Naive thymus-derived CD4-positive, alpha-beta T cell (primary cell): ENCODE measurements around the gene PHF1. TPM values are rescaled to one million over a fixed set of nuclear protein-coding genes. Genes with fewer than 3 reads are reported as not detected.
A peak's percentile ranks its signal among the peaks of the same experiment; 100 is the strongest.

Source experiments
- ATAC-seq: fragments of 150-1000 bp; cut with Tn5 transposase; 2 replicates; pipeline ENCODE4 v1.10.0; 2021; ENCODE audit warnings: mild to moderate bottlenecking, moderate library complexity
- CTCF ChIA-PET: fragments of 350-600 bp; sonication (Branson Sonifier 250); formaldehyde crosslinking; loops from one replicate; lab custom pipeline; 2021; ENCODE audit warnings: antibody characterized with exemption; lab: Charles Lee
- POLR2A ChIA-PET: fragments of 350-600 bp; sonication (Branson Sonifier 250); formaldehyde crosslinking; loops from one replicate; lab custom pipeline; 2021; ENCODE audit warnings: antibody characterized with exemption, inconsistent platforms; lab: Charles Lee
- DNase-seq, 9 donors: peaks; one replicate each; pipeline versions ENCODE4 v3.0.0 to v3.0.0-alpha.2; 2020 to 2022; ENCODE audit warnings: mixed read lengths in 1 of 9
- H3K27ac ChIP-seq: one replicate; pipeline ENCODE4 v1.7.0; 2013; ENCODE audit warnings: mild to moderate bottlenecking, low read depth, low read length, moderate library complexity
- H3K27me3 ChIP-seq, 2 donors: one replicate each; pipeline ENCODE4 v1.7.0; 2013; ENCODE audit warnings: low read length in 2 of 2, mild to moderate bottlenecking in 2 of 2, moderate library complexity in 2 of 2; ENCODE audit not compliant: control insufficient read depth in 2 of 2, insufficient read depth in 2 of 2
- H3K36me3 ChIP-seq, 3 experiments: 1 replicate in 2 of 3; 2 replicates in 1 of 3; pipeline ENCODE4 v1.7.0; 2013; ENCODE audit warnings: low read length in 3 of 3, mild to moderate bottlenecking in 3 of 3, moderate library complexity in 1 of 3; ENCODE audit not compliant: insufficient read depth in 3 of 3, control insufficient read depth in 2 of 3
- H3K4me1 ChIP-seq, 2 donors: one replicate each; pipeline ENCODE4 v1.7.0; 2013; ENCODE audit warnings: low read length in 2 of 2, mild to moderate bottlenecking in 2 of 2, moderate library complexity in 1 of 2; ENCODE audit not compliant: control insufficient read depth in 2 of 2, insufficient read depth in 2 of 2
- H3K4me3 ChIP-seq: 2 replicates; pipeline ENCODE4 v1.7.0; 2013; ENCODE audit warnings: mild to moderate bottlenecking, low read length
- H3K9me3 ChIP-seq, 3 experiments: 1 replicate in 2 of 3; 2 replicates in 1 of 3; pipeline ENCODE4 v1.7.0; 2013; ENCODE audit warnings: low read length in 3 of 3; ENCODE audit not compliant: control insufficient read depth in 2 of 3
- H3K27ac Mint-ChIP-seq, 9 donors: one replicate each; pipeline ENCODE4 v1.8.0; 2020 to 2022; ENCODE audit warnings: mixed read lengths in 9 of 9, mild to moderate bottlenecking in 8 of 9, moderate library complexity in 5 of 9, inconsistent platforms in 2 of 9
- H3K27me3 Mint-ChIP-seq, 5 donors: one replicate each; pipeline ENCODE4 v1.8.0; 2021 to 2022; ENCODE audit warnings: mixed read lengths in 5 of 5, mild to moderate bottlenecking in 1 of 5
- H3K36me3 Mint-ChIP-seq, 5 donors: one replicate each; pipeline ENCODE4 v1.8.0; 2020 to 2022; ENCODE audit warnings: mixed read lengths in 5 of 5, mild to moderate bottlenecking in 3 of 5, inconsistent platforms in 1 of 5
- H3K4me1 Mint-ChIP-seq, 7 donors: one replicate each; pipeline ENCODE4 v1.8.0; 2020 to 2022; ENCODE audit warnings: mixed read lengths in 7 of 7, mild to moderate bottlenecking in 3 of 7, inconsistent platforms in 1 of 7
- H3K4me3 Mint-ChIP-seq, 10 donors: one replicate each; pipeline ENCODE4 v1.8.0; 2020 to 2022; ENCODE audit warnings: mild to moderate bottlenecking in 10 of 10, mixed read lengths in 10 of 10, moderate library complexity in 6 of 10, inconsistent platforms in 2 of 10
- H3K9me3 Mint-ChIP-seq, 11 donors: one replicate each; pipeline ENCODE4 v1.8.0; 2020 to 2022; ENCODE audit warnings: mixed read lengths in 11 of 11, mild to moderate bottlenecking in 4 of 11, inconsistent platforms in 1 of 11, moderate library complexity in 1 of 11
- intact Hi-C, 2 donors: fragments of 100-400 bp; cut with micrococcal nuclease; formaldehyde crosslinking; loops; one replicate each; pipeline ENCODE4 v1.15.1; 2023
- polyA plus RNA-seq, 2 donors: library from polyadenylated mRNA; unstranded; fragments of 300-500 nt; fragmentation: Illumina TruSeq; gene quantifications; one replicate each; pipeline ENCODE4 v1.2.3, GENCODE V29; 2021
- total RNA-seq, 6 experiments: library from RNA in 5 of 6; stranded (reverse) in 5 of 6; gene quantifications; 1 replicate in 5 of 6; 2 replicates in 1 of 6; pipeline ENCODE4 v1.2.3 and lab custom pipeline; 2021 to 2026

PHF1 gene
- total and polyA plus RNA-seq, 7 experiments from 2014 or later: 37.8 to 356 (median 224) TPM

DNA sequence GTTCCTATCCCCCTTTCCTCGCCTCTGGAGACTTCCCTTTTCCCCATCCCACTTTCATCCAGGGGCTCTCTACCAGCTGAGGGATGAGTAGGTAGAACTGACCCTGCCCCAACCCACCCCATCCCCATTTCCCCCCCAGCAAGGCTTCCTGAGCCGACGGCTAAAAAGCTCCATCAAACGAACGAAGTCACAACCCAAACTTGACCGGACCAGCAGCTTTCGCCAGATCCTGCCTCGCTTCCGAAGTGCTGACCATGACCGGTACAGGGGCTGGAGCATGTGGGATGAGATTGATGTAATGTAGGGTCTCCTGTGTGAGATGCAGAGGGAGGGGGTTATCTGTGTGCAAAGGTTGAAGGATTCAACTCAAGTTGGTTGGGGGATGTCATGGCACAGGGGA, 21.7 kb downstream of the PHF1 start:
- ATAC-seq: no peak
- no peak overlapping the region for H3K4me3 ChIP-seq
- DNase-seq: no peak
- H3K36me3 ChIP-seq: peaks cover 5 to 30% (median 7%) of the 10 kb centered on the region in 3 experiments
- intact Hi-C loops: no loop called here
- CTCF ChIA-PET: interaction anchor here (0.6 kb wide), 1 partner anchor 114 kb away, joined by 3 read pairs; no protein-coding TSS in a partner anchor
- Mint-ChIP-seq H3K4me3 (peak overlapping the region; percentile 47 to 98 (median 92)), H3K36me3 (peaks cover 0 to 23% (median 12%) of the 10 kb centered on the region in 5 donors), H3K27me3 (no peaks in the 10 kb centered on the region), H3K27ac (peak overlapping the region; percentile 58 to 97 (median 87)), H3K4me1 (peaks cover 47 to 56% (median 53%) of the 10 kb centered on the region in 7 donors), H3K9me3 (no peaks in the 10 kb centered on the region)
- H3K9me3 ChIP-seq: no peaks in the 10 kb centered on the region
- peak overlapping the region; percentile 88 for H3K27ac ChIP-seq
- H3K27me3 ChIP-seq: no peaks in the 10 kb centered on the region
- POLR2A ChIA-PET: interaction anchor here (1.3 to 4.4 kb wide), 4 partner anchors 9 to 22 kb away, joined by 3 to 61 read pairs (median 25); partner anchors contain the start of genes CUTA, SYNGAP1 and ZBTB9
- peaks cover 36 to 45% of the 10 kb centered on the region in 2 donors for H3K4me1 ChIP-seq

DNA sequence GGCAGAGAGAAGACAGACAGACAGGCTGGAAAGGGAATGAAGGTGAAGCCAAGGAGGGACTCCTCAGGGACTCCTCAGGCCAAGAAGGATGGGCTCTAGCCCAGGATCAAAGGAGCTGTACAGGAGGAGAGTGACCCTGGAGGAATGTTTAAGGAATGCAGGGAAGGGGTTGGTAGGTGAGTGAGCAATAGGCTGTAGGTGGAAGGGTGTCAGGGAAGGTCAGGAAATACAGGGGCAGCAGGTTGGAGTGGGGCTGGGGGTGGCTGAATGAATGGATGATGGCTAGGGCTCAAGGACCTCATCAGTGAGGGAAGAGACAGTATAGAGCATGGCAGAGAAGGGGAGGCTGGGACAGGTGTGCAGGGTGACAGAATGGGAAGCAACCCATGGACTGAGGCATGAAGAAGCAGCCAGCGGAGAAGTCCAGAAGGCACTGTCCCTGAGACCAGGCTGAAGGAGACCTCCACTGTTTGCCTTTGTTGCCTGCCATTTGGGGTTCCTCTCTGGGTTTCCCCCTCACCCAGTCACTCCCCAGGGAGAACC, 22.3 kb downstream of the PHF1 start:
- H3K36me3 Mint-ChIP-seq: peaks cover 0 to 24% (median 13%) of the 10 kb centered on the region in 5 donors
- ATAC-seq (no peak), DNase-seq (no peak)
- peak overlapping the region; percentile 47 to 98 (median 88) for H3K4me3 Mint-ChIP-seq
- Histone ChIP-seq H3K36me3 (peaks cover 5 to 34% (median 7%) of the 10 kb centered on the region in 3 experiments), H3K27ac (no peak overlapping the region), H3K4me1 (peaks cover 36 to 45% of the 10 kb centered on the region in 2 donors), H3K4me3 (no peak overlapping the region), H3K27me3 (no peaks in the 10 kb centered on the region), H3K9me3 (no peaks in the 10 kb centered on the region)
- peaks cover 46 to 56% (median 53%) of the 10 kb centered on the region in 7 donors for H3K4me1 Mint-ChIP-seq
- H3K27me3 Mint-ChIP-seq: no peaks in the 10 kb centered on the region
- H3K9me3 Mint-ChIP-seq: no peaks in the 10 kb centered on the region
- POLR2A ChIA-PET: interaction anchor here (2.6 kb wide), 1 partner anchor 9 kb away, joined by 13 read pairs; no protein-coding TSS in a partner anchor
- intact Hi-C loops: no loop called here
- CTCF ChIA-PET: no interaction called here
- peak overlapping the region; percentile 16 to 97 (median 86) for H3K27ac Mint-ChIP-seq

DNA sequence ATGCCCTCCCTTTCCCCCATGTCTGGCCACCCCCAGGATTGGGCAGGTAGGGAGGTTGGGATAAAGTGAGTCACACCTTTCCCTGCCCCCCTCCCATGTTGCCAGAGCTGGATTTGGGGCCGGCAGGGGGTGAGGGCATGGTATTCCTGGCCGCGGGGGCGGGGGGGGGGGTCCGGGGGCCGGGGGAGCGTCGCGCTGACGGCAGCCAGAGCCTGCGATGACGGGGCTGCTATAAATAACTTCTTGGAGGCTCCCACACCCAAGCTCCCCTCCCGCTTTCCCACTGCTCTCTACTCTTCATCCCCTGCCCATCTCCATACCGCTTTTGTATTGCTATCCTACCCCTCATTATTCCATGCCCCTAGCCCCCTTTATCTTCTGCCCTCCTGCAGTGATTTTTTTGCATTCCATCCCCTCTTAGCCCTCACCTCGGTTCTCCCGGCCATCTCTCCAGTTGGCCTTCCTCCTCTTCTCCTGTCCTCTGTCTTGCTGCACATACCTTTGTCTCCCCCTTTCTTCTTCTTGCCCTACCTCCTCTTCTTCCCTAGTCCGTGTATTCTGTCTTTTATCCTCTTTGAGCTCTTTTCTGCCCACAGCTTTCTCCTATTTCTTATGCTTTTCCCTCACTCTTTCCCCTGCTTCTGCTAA, 22.9 kb downstream of the PHF1 start:
- H3K36me3 ChIP-seq: peaks cover 5 to 40% (median 13%) of the 10 kb centered on the region in 3 experiments
- no peaks in the 10 kb centered on the region for H3K9me3 ChIP-seq
- no peaks in the 10 kb centered on the region for H3K9me3 Mint-ChIP-seq
- POLR2A ChIA-PET: no interaction called here
- intact Hi-C loops: no loop called here
- CTCF ChIA-PET: no interaction called here
- H3K27ac Mint-ChIP-seq: peak overlapping the region in 7 of 9 donors; percentile 17 to 91 (median 76)
- DNase-seq (no peak), ATAC-seq (no peak)
- peaks cover 0 to 26% (median 13%) of the 10 kb centered on the region in 5 donors for H3K36me3 Mint-ChIP-seq
- no peaks in the 10 kb centered on the region for H3K27me3 ChIP-seq
- no peak overlapping the region for H3K4me3 ChIP-seq
- peak overlapping the region; percentile 15 for H3K27ac ChIP-seq
- no peaks in the 10 kb centered on the region for H3K27me3 Mint-ChIP-seq
- peaks cover 31 to 41% of the 10 kb centered on the region in 2 donors for H3K4me1 ChIP-seq
- H3K4me1 Mint-ChIP-seq: peaks cover 40 to 51% (median 49%) of the 10 kb centered on the region in 7 donors
- peak overlapping the region in 6 of 10 donors; percentile 10 to 61 (median 38) for H3K4me3 Mint-ChIP-seq

GRCh38 chr6:33434961-33435360, 24.1 kb downstream of the PHF1 start:
- ChIA-PET CTCF (no interaction called here), POLR2A (no interaction called here)
- intact Hi-C loops: no loop called here
- H3K36me3 ChIP-seq: peaks cover 5 to 49% (median 18%) of the 10 kb centered on the region in 3 experiments
- peaks cover 31 to 43% (median 40%) of the 10 kb centered on the region in 7 donors for H3K4me1 Mint-ChIP-seq
- H3K36me3 Mint-ChIP-seq: peaks cover 0 to 36% (median 18%) of the 10 kb centered on the region in 5 donors
- H3K27ac ChIP-seq: no peak overlapping the region
- peak overlapping the region in 1 of 9 donors; percentile 72 for H3K27ac Mint-ChIP-seq
- H3K27me3 Mint-ChIP-seq: no peaks in the 10 kb centered on the region
- H3K4me1 ChIP-seq: peaks cover 18 to 29% of the 10 kb centered on the region in 2 donors
- DNase-seq: no peak
- H3K4me3 ChIP-seq: no peak overlapping the region
- H3K27me3 ChIP-seq: no peaks in the 10 kb centered on the region
- ATAC-seq: no peak
- H3K9me3 ChIP-seq: no peaks in the 10 kb centered on the region
- H3K9me3 Mint-ChIP-seq: no peaks in the 10 kb centered on the region
- no peak overlapping the region for H3K4me3 Mint-ChIP-seq

- DNase-seq (no peak), ATAC-seq (no peak)
- Histone ChIP-seq H3K27me3 (no peaks in the 10 kb centered on the region), H3K36me3 (peaks cover 5 to 75% (median 20%) of the 10 kb centered on the region in 3 experiments), H3K9me3 (no peaks in the 10 kb centered on the region), H3K4me1 (peaks cover 0 to 4% of the 10 kb centered on the region in 2 donors), H3K4me3 (no peak overlapping the region), H3K27ac (no peak overlapping the region)
- Mint-ChIP-seq H3K4me3 (no peak overlapping the region), H3K27me3 (no peaks in the 10 kb centered on the region), H3K9me3 (no peaks in the 10 kb centered on the region), H3K4me1 (peaks cover 13 to 30% (median 16%) of the 10 kb centered on the region in 7 donors), H3K27ac (peak overlapping the region in 3 of 9 donors; percentile 38 to 70 (median 49)), H3K36me3 (peaks cover 0 to 43% (median 23%) of the 10 kb centered on the region in 5 donors)
- ChIA-PET CTCF (no interaction called here), POLR2A (interaction anchor here (1.5 kb wide), 1 partner anchor 11 kb away, joined by 4 read pairs; no protein-coding TSS in a partner anchor)
- intact Hi-C loops: no loop called here
These were observed 26.9 kb downstream of the PHF1 start for GRCh38 chr6:33437666-33438065.

DNA sequence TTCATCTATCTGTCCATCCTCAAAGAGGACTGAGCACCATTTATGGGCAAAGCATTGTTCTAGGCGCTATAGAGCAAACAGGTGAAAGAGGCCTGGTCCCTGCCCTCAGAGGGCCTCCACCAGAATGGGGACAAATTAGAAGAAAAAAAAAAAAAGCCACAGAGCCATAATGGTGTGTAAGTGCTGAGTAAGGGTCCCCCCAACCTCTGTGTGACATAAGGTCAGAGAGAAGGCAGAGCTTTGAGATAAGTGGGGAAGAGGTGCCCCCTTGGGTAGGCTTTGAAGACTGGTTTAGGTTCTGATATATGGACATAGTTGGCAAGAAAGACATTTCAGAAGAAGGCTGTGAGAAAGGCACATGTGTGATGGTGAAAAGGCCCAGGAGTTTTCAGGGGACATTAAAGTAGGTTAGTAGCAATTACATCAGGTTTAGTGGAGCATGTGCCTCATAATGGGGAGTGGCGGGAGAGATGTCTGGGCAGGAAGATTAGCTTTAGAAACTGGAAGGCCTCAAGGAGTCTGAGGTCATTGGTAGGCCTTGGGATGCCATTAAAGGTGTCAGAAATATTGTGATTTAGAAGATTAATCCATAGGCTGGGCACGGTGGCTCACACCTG, 28.3 kb downstream of the PHF1 start:
- no peaks in the 10 kb centered on the region for H3K9me3 Mint-ChIP-seq
- Histone ChIP-seq H3K27me3 (no peaks in the 10 kb centered on the region), H3K36me3 (peaks cover 5 to 86% (median 20%) of the 10 kb centered on the region in 3 experiments), H3K9me3 (no peaks in the 10 kb centered on the region), H3K4me1 (no peaks in the 10 kb centered on the region), H3K4me3 (no peak overlapping the region), H3K27ac (no peak overlapping the region)
- H3K4me3 Mint-ChIP-seq: no peak overlapping the region
- ChIA-PET CTCF (no interaction called here), POLR2A (interaction anchor here (1.1 to 1.5 kb wide), 2 partner anchors 15 to 58 kb away, joined by 3 read pairs; partner anchors contain the start of gene ZBTB9)
- peaks cover 0 to 45% (median 23%) of the 10 kb centered on the region in 5 donors for H3K36me3 Mint-ChIP-seq
- peak overlapping the region in 5 of 9 donors; percentile 32 to 79 (median 59) for H3K27ac Mint-ChIP-seq
- DNase-seq (no peak), ATAC-seq (no peak)
- peaks cover 2 to 19% (median 6%) of the 10 kb centered on the region in 7 donors for H3K4me1 Mint-ChIP-seq
- intact Hi-C loops: no loop called here
- no peaks in the 10 kb centered on the region for H3K27me3 Mint-ChIP-seq
